Mesenchymal stem cell (in vitro differentiated cells and primary cell): ENCODE measurements around the gene RNF186.
A peak's percentile ranks its signal among the peaks of the same experiment; 100 is the strongest.

Experiments
- DNase-seq: peaks from one replicate; pipeline ENCODE4 v3.0.0-alpha.2; 2013
- H2AFZ ChIP-seq: one replicate; pipeline ENCODE4 v1.6.1; 2013; ENCODE audit warnings: low read depth, mild to moderate bottlenecking, control low read depth, inconsistent platforms, low read length, moderate library complexity
- H2AK5ac ChIP-seq: 2 replicates; pipeline ENCODE4 v1.6.1; 2013; ENCODE audit warnings: low read length, moderate library complexity, mild to moderate bottlenecking, inconsistent platforms; ENCODE audit not compliant: severe bottlenecking
- H2BK120ac ChIP-seq: one replicate; pipeline ENCODE4 v1.6.1; 2013; ENCODE audit warnings: low read depth, mild to moderate bottlenecking, inconsistent platforms, low read length, moderate library complexity
- H2BK12ac ChIP-seq, 2 experiments: one replicate each; pipeline ENCODE4 v1.6.1; 2013; ENCODE audit warnings: inconsistent platforms in 2 of 2, low read length in 2 of 2, mild to moderate bottlenecking in 2 of 2, moderate library complexity in 2 of 2, control low read depth in 1 of 2
- H2BK15ac ChIP-seq: one replicate; pipeline ENCODE4 v1.6.1; 2013; ENCODE audit warnings: mild to moderate bottlenecking, low read depth, inconsistent platforms; ENCODE audit not compliant: poor library complexity, severe bottlenecking
- H2BK5ac ChIP-seq: 2 replicates; pipeline ENCODE4 v1.6.1; 2013; ENCODE audit warnings: low read depth, mild to moderate bottlenecking, low read length, control low read depth, inconsistent platforms; ENCODE audit not compliant: poor library complexity, severe bottlenecking
- H3K14ac ChIP-seq, 2 experiments: one replicate each; pipeline ENCODE4 v1.6.1; 2013; ENCODE audit warnings: inconsistent platforms in 2 of 2, low read length in 2 of 2, control low read depth in 1 of 2, mild to moderate bottlenecking in 1 of 2, moderate library complexity in 1 of 2
- H3K18ac ChIP-seq, 2 experiments: one replicate each; pipeline ENCODE4 v1.6.1; 2013; ENCODE audit warnings: inconsistent platforms in 2 of 2, low read length in 2 of 2, control low read depth in 1 of 2, low read depth in 1 of 2, mild to moderate bottlenecking in 1 of 2
- H3K23ac ChIP-seq, 2 experiments: one replicate each; pipeline ENCODE4 v1.6.1; 2013; ENCODE audit warnings: inconsistent platforms in 2 of 2, low read length in 2 of 2, mild to moderate bottlenecking in 2 of 2, moderate library complexity in 2 of 2, control low read depth in 1 of 2
- H3K27ac ChIP-seq: 2 replicates; pipeline ENCODE4 v1.5.1; 2013; ENCODE audit warnings: mild to moderate bottlenecking, moderate library complexity, low read length, control low read depth, inconsistent platforms; ENCODE audit not compliant: poor library complexity, severe bottlenecking
- H3K27me3 ChIP-seq, 2 experiments: 2 replicates each; pipeline versions ENCODE4 v1.6.1 to v1.7.0; 2013; ENCODE audit warnings: low read length in 2 of 2, mild to moderate bottlenecking in 2 of 2, moderate library complexity in 2 of 2, control low read depth in 1 of 2, inconsistent platforms in 1 of 2; ENCODE audit not compliant: control insufficient read depth in 1 of 2, insufficient read depth in 1 of 2
- H3K36me3 ChIP-seq, 2 experiments: 2 replicates each; pipeline versions ENCODE4 v1.6.1 to v1.7.0; 2013; ENCODE audit warnings: low read length in 2 of 2, control low read depth in 1 of 2, inconsistent platforms in 1 of 2, low read depth in 1 of 2, mild to moderate bottlenecking in 1 of 2; ENCODE audit not compliant: insufficient read depth in 2 of 2, control insufficient read depth in 1 of 2
- H3K4ac ChIP-seq, 2 experiments: one replicate each; pipeline ENCODE4 v1.6.1; 2013; ENCODE audit warnings: inconsistent platforms in 2 of 2, low read length in 2 of 2, mild to moderate bottlenecking in 2 of 2, moderate library complexity in 2 of 2, control low read depth in 1 of 2, low read depth in 1 of 2
- H3K4me1 ChIP-seq: 2 replicates; pipeline ENCODE4 v1.6.1; 2013; ENCODE audit warnings: low read depth, low read length, control low read depth; ENCODE audit not compliant: control insufficient read depth, insufficient read depth
- H3K4me2 ChIP-seq: 2 replicates; pipeline ENCODE4 v1.6.1; 2013; ENCODE audit warnings: low read length, mild to moderate bottlenecking, inconsistent platforms; ENCODE audit not compliant: poor library complexity, severe bottlenecking
- H3K4me3 ChIP-seq, 2 experiments: 2 replicates each; pipeline versions ENCODE4 v1.5.1 to v1.7.0; 2013; ENCODE audit warnings: low read length in 2 of 2, mild to moderate bottlenecking in 2 of 2, control low read depth in 1 of 2, low read depth in 1 of 2; ENCODE audit not compliant: insufficient read depth in 1 of 2
- H3K79me1 ChIP-seq: replicated peaks from 2 replicates; pipeline ENCODE4 v1.6.1; 2013; ENCODE audit warnings: mild to moderate bottlenecking, control low read depth, low read length, inconsistent platforms; ENCODE audit not compliant: poor library complexity, severe bottlenecking
- H3K9ac ChIP-seq: 2 replicates; pipeline ENCODE4 v1.7.0; 2013; ENCODE audit warnings: mild to moderate bottlenecking, low read length, moderate library complexity
- H3K9me3 ChIP-seq: 2 replicates; pipeline ENCODE4 v1.7.0; 2013; ENCODE audit warnings: mild to moderate bottlenecking, low read length; ENCODE audit not compliant: control insufficient read depth
- H4K8ac ChIP-seq: one replicate; pipeline ENCODE4 v1.6.1; 2013; ENCODE audit warnings: inconsistent platforms, mild to moderate bottlenecking, low read length, moderate library complexity
- H4K91ac ChIP-seq: one replicate; pipeline ENCODE4 v1.6.1; 2013; ENCODE audit warnings: mild to moderate bottlenecking, low read length, inconsistent platforms
- WGBS: methylation state at CpG from one replicate; pipeline ENCODE4 v1.1.7; 2013; ENCODE audit warnings: mixed read lengths; 5-methylcytosine and 5-hydroxymethylcytosine counted together

RNF186 gene

GRCh38 chr1:19811206-19811851 is 3.8 kb downstream of the RNF186 start:
- no peak overlapping the region for H2AFZ ChIP-seq
- H3K9ac ChIP-seq: no peak overlapping the region
- peak overlapping the region; percentile 25 for H2BK5ac ChIP-seq
- 53% methylated on average over 5 of the region's 5 CpGs for WGBS
- peak; percentile 44 for DNase-seq
- H3K9me3 ChIP-seq: peaks cover 3% of the 10 kb centered on the region
- no peak overlapping the region for H3K18ac ChIP-seq
- no peaks in the 10 kb centered on the region for H3K27me3 ChIP-seq
- no peak overlapping the region for H2BK15ac ChIP-seq
- H3K23ac ChIP-seq: no peak overlapping the region
- no peaks in the 10 kb centered on the region for H3K36me3 ChIP-seq
- peak overlapping the region; percentile 57 for H2BK120ac ChIP-seq
- no peak overlapping the region for H2AK5ac ChIP-seq
- H3K4me3 ChIP-seq: no peak overlapping the region
- H3K4me2 ChIP-seq: no peak overlapping the region
- H3K79me1 ChIP-seq: no peaks in the 10 kb centered on the region
- H3K27ac ChIP-seq: no peak overlapping the region
- H2BK12ac ChIP-seq: no peak overlapping the region
- no peak overlapping the region for H3K14ac ChIP-seq
- H4K91ac ChIP-seq: no peak overlapping the region
- H4K8ac ChIP-seq: no peak overlapping the region
- H3K4ac ChIP-seq: no peak overlapping the region
- H3K4me1 ChIP-seq: peaks cover 14% of the 10 kb centered on the region

DNA sequence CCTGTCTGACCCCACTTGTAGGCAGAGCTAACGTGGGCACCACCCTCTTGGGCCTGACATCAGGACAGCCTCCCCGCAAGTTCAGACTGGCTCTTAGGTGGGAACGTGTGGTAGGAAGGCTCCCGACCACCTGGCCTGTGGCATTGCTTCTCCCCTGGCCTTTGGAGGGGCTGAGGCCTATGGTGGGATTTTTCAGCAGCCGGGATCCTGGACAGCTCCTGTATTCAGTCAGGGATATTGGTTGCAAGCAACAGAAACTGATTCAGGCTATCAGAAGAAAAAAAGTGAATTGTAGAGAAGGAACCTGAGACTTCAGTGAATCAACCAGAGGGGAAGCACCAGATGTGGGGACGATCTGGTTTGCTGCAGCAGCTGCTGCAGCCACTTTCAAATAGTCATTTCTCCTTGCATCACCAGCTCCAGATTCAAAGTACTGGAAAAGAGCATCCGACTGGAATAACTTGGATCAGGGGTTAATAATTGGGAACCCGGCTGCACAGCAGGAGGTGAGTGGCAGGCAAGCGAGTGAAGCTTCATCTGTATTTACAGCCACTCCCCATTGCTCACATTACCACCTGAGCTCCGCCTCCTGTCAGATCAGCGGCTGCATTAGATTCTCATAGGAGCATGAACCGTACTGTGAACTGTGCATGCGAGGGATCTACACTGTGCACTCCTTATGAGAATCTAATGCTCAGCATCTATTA is 5.9 kb downstream of the RNF186 start:
- WGBS: 82% methylated on average over 13 of the region's 13 CpGs
- no peaks in the 10 kb centered on the region for H3K36me3 ChIP-seq
- H3K4ac ChIP-seq: no peak overlapping the region

DNA sequence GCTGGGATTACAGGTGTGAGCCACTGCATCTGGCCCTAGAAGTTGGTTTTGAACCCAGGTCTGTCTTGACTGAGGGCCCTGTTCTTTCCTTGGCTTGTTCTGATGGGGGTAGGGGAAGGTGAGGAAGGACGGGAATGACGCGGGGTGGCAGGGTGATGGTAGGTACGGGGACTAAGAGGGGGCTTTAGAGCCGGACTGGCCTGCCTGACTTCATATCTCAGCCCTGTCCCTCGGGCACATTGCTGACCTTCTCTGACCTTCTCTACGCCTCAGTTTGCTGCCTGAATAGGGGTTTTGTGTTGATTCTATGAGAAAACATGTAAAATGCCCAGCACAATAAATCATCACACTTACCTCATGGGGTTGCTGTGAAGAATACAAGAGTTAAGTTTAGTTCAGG is 6.7 kb downstream of the RNF186 start:
- H4K8ac ChIP-seq: no peak overlapping the region
- no peaks in the 10 kb centered on the region for H3K36me3 ChIP-seq
- no peaks in the 10 kb centered on the region for H3K27me3 ChIP-seq
- H3K9ac ChIP-seq: no peak overlapping the region
- no peak overlapping the region for H3K4me2 ChIP-seq
- no peaks in the 10 kb centered on the region for H3K79me1 ChIP-seq
- peaks cover 5% of the 10 kb centered on the region for H3K4me1 ChIP-seq
- H3K27ac ChIP-seq: no peak overlapping the region
- H2AFZ ChIP-seq: no peak overlapping the region
- 80% methylated on average over 1 of the region's 7 CpGs for WGBS
- DNase-seq: no peak
- no peak overlapping the region for H2AK5ac ChIP-seq
- no peak overlapping the region for H3K4ac ChIP-seq
- no peak overlapping the region for H2BK120ac ChIP-seq
- peak overlapping the region; percentile 45 for H4K91ac ChIP-seq
- H2BK5ac ChIP-seq: no peak overlapping the region
- no peak overlapping the region for H2BK12ac ChIP-seq
- H3K23ac ChIP-seq: no peak overlapping the region
- H3K9me3 ChIP-seq: peaks cover 3% of the 10 kb centered on the region
- no peak overlapping the region for H3K18ac ChIP-seq
- H2BK15ac ChIP-seq: no peak overlapping the region
- H3K4me3 ChIP-seq: no peak overlapping the region
- no peak overlapping the region for H3K14ac ChIP-seq

More for the DNA sequence above, 5.9 kb downstream of the RNF186 start:
- Histone ChIP-seq H2AFZ (no peak overlapping the region), H4K8ac (no peak overlapping the region), H3K14ac (no peak overlapping the region), H3K79me1 (no peaks in the 10 kb centered on the region), H2BK5ac (no peak overlapping the region), H3K27me3 (no peaks in the 10 kb centered on the region), H3K4me2 (no peak overlapping the region), H3K4me3 (no peak overlapping the region), H4K91ac (no peak overlapping the region), H2AK5ac (no peak overlapping the region), H3K23ac (peak overlapping the region in 1 of 2 experiments; percentile 83), H3K9me3 (peaks cover 3% of the 10 kb centered on the region), H2BK15ac (no peak overlapping the region), H3K4me1 (peaks cover 5% of the 10 kb centered on the region), H3K27ac (no peak overlapping the region), H3K9ac (no peak overlapping the region), H2BK12ac (no peak overlapping the region), H2BK120ac (no peak overlapping the region), H3K18ac (no peak overlapping the region)
- DNase-seq: no peak

- Histone ChIP-seq H4K8ac (no peak overlapping the region), H3K4me1 (peaks cover 18% of the 10 kb centered on the region), H3K9me3 (peaks cover 3% of the 10 kb centered on the region), H2BK15ac (no peak overlapping the region), H3K27ac (peak overlapping the region; percentile 38), H3K14ac (no peak overlapping the region), H3K18ac (no peak overlapping the region), H2BK12ac (no peak overlapping the region), H2AFZ (no peak overlapping the region), H3K79me1 (no peaks in the 10 kb centered on the region), H3K23ac (no peak overlapping the region), H3K4me3 (no peak overlapping the region), H2BK120ac (no peak overlapping the region), H2BK5ac (no peak overlapping the region), H3K36me3 (no peaks in the 10 kb centered on the region), H3K4me2 (no peak overlapping the region), H4K91ac (no peak overlapping the region), H3K9ac (no peak overlapping the region), H2AK5ac (no peak overlapping the region), H3K4ac (no peak overlapping the region), H3K27me3 (no peaks in the 10 kb centered on the region)
- WGBS: 89% methylated on average over 6 of the region's 6 CpGs
- DNase-seq: no peak
These were observed 10.2 kb downstream of the RNF186 start for GRCh38 chr1:19804831-19805251.
